ENCODE measurements around the gene EDC3.
A peak's percentile ranks its signal among the peaks of the same experiment; 100 is the strongest.
"Not testable (repeated sequence)": the region's sequence is repeated elsewhere in the genome, so short reads cannot be mapped to it uniquely, and the experiment has no call there.

Gene EDC3

GRCh38 chr15:74648051-74648842 lies 47.6 kb downstream of the EDC3 start:
- no peak for DNase-seq

GRCh38 chr15:74646480-74646879 lies 49.3 kb downstream of the EDC3 start:
- no peak for DNase-seq

GRCh38 chr15:74643665-74644204 lies 52.1 kb downstream of the EDC3 start:
- DNase-seq, result no peak

GRCh38 chr15:74642734-74643664 lies 52.8 kb downstream of the EDC3 start:
- DNase-seq, result no peak

GRCh38 chr15:74642348-74642733 lies 53.5 kb downstream of the EDC3 start:
- no peak for DNase-seq

- no peak for DNase-seq
Measured at GRCh38 chr15:74641151-74641550, 54.7 kb downstream of the EDC3 start.

- no peak for DNase-seq
Measured at GRCh38 chr15:74636984-74637383, 58.8 kb downstream of the EDC3 start.

GRCh38 chr15:74635228-74635627 lies 60.6 kb downstream of the EDC3 start:
- peak; percentile 80 for DNase-seq

- DNase-seq, result no peak
Measured at GRCh38 chr15:74633781-74634180, 62.0 kb downstream of the EDC3 start.

GRCh38 chr15:74632601-74633000 lies 63.2 kb downstream of the EDC3 start:
- DNase-seq, result no peak

- DNase-seq, result peak; percentile 66
Measured at GRCh38 chr15:74631935-74632560, 63.8 kb downstream of the EDC3 start.

- no peak for DNase-seq
Measured at GRCh38 chr15:74631408-74631807, 64.4 kb downstream of the EDC3 start.

GRCh38 chr15:74631087-74631385 lies 64.8 kb downstream of the EDC3 start:
- no peak for DNase-seq

- DNase-seq, result no peak
Measured at GRCh38 chr15:74630284-74631086, 65.3 kb downstream of the EDC3 start.

GRCh38 chr15:74629696-74630095 lies 66.1 kb downstream of the EDC3 start:
- not testable (repeated sequence) for DNase-seq

GRCh38 chr15:74628949-74629348 lies 66.9 kb downstream of the EDC3 start:
- no peak for DNase-seq

GRCh38 chr15:74628199-74628598 lies 67.6 kb downstream of the EDC3 start:
- DNase-seq, result no peak

- DNase-seq, result no peak
Measured at GRCh38 chr15:74627766-74628165, 68.1 kb downstream of the EDC3 start.

GRCh38 chr15:74626752-74627692 lies 68.8 kb downstream of the EDC3 start:
- no peak for DNase-seq

GRCh38 chr15:74626336-74626735 lies 69.5 kb downstream of the EDC3 start:
- no peak for DNase-seq

- no peak for DNase-seq
Measured at GRCh38 chr15:74625693-74626092, 70.1 kb downstream of the EDC3 start.
